Measurements from ENCODE around the gene ARF1. TPM values are rescaled to one million over a fixed set of nuclear protein-coding genes. Genes with fewer than 3 reads are reported as not detected.

The ARF1 gene
- total RNA-seq, 1 experiment from 2014 or later, result 330 TPM

- TF ChIP-seq ZBTB43 (CRISPR knock-in tag; IDR thresholded peaks at IDR 0.05) (no peak), ZNF532 (CRISPR knock-in tag; IDR thresholded peaks at IDR 0.05; ENCODE audit: borderline replicate concordance) (no peak), ATF2 (CRISPR knock-in tag; IDR thresholded peaks at IDR 0.05; ENCODE audit: borderline replicate concordance, low read depth) (no peak), E2F1 (CRISPR knock-in tag; IDR thresholded peaks at IDR 0.05) (no peak), ELF4 (CRISPR knock-in tag; IDR thresholded peaks at IDR 0.05; ENCODE audit: low read depth) (no peak), RORB (CRISPR knock-in tag; IDR thresholded peaks at IDR 0.05) (no peak), USF1 (CRISPR knock-in tag; IDR thresholded peaks at IDR 0.05) (no peak), MYBL2 (CRISPR knock-in tag; IDR thresholded peaks at IDR 0.05) (no peak)
These were observed 13.4 kb downstream of the ARF1 start (continued) for GRCh38 chr1:228095938-228096337.

GRCh38 chr1:228096416-228097332 lies 14.2 kb downstream of the ARF1 start:
- Mint-ChIP-seq H3K27ac (no peak overlapping the region), H3K36me3 (peaks cover 53% of the 10 kb centered on the region), H3K27me3 (ENCODE audit: low read depth) (no peaks in the 10 kb centered on the region), H3K4me1 (peaks cover 7% of the 10 kb centered on the region), H3K9me3 (peaks cover 11% of the 10 kb centered on the region), H3K4me3 (no peak overlapping the region)
- ChIA-PET CTCF (interaction anchor here (1.0 to 1.2 kb wide), 2 partner anchors 91 to 97 kb away, joined by 4 to 5 read pairs; no protein-coding TSS in a partner anchor), POLR2A (no interaction called here)
- DNase-seq (ENCODE audit: low spot score) (no peak), ATAC-seq (no peak)
- TF ChIP-seq GABPB1 (CRISPR knock-in tag; IDR thresholded peaks at IDR 0.05), result no peak
- no peak for TF ChIP-seq ZNF423 (CRISPR knock-in tag; IDR thresholded peaks at IDR 0.05)
- TF ChIP-seq ZBTB43 (CRISPR knock-in tag; IDR thresholded peaks at IDR 0.05), result no peak
- no peak for TF ChIP-seq RORB (CRISPR knock-in tag; IDR thresholded peaks at IDR 0.05)
- no peak for TF ChIP-seq USF2 (CRISPR knock-in tag; IDR thresholded peaks at IDR 0.05)
- no peak for TF ChIP-seq GRHL2 (CRISPR knock-in tag; IDR thresholded peaks at IDR 0.05; ENCODE audit: insufficient replicate concordance, severe bottlenecking)
- TF ChIP-seq MAX (CRISPR knock-in tag; IDR thresholded peaks at IDR 0.05), result no peak
- no peak for TF ChIP-seq NR2C2 (CRISPR knock-in tag; IDR thresholded peaks at IDR 0.05)
- TF ChIP-seq ZNF121 (CRISPR knock-in tag; IDR thresholded peaks at IDR 0.05), result no peak
- TF ChIP-seq AFF4 (CRISPR knock-in tag; IDR thresholded peaks at IDR 0.05; ENCODE audit: borderline replicate concordance), result no peak
- no peak for TF ChIP-seq SP1 (CRISPR knock-in tag; conservative IDR thresholded peaks at IDR 0.05)
- TF ChIP-seq SOX15 (CRISPR knock-in tag; IDR thresholded peaks at IDR 0.05), result no peak
- no peak for TF ChIP-seq ZNF396 (CRISPR knock-in tag; IDR thresholded peaks at IDR 0.05; ENCODE audit: borderline replicate concordance)

Data from WTC11 (cell line).